Activated CD4-positive, alpha-beta T cell treated with anti-CD3 and anti-CD28 coated beads, Interleukin-2, amount 50 U/mL, for 4 hours (primary cell): ENCODE results near the gene FBXL13.

Source experiments
- DNase-seq, 2 experiments: peaks; one replicate each; pipeline ENCODE4 v3.0.0-alpha.2; 2020

FBXL13 gene

GRCh38 chr7:102890971-102891692 is 183.5 kb downstream of the FBXL13 start:
- DNase-seq: no peak

DNA sequence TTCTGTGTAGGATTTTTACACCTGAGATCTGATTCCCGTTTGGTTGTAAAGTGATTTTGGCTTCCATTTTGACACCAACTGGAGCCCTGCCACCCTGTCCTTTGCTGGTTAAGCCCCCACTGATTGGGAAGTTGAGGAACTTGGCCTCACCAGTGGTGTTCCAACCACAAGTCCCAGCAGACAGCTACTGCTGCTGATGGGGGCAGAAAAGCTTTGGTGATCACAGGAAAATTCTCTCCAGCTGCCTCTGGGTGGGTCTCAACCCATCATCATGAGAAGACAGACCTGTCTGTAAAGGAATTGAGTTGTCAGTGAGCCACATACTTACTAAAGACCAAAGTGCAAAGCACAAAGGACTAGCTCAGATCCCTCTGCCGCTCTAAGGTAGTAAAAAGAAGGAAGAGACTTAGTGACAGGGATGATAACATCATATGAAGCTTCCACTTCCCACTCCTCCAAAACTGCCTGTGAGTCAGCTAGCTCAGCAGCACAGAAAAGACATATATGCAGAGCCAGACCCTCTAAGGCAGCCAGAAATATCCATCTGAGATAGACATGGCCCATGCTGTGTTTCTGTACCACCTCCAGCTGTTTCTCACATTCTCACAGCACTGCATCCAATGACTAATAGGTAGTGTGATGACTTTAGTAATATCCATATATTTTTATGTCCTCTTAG is 184.2 kb downstream of the FBXL13 start:
- no peak for DNase-seq

- DNase-seq: no peak
These were observed 184.7 kb downstream of the FBXL13 start for GRCh38 chr7:102889851-102890250.

DNA sequence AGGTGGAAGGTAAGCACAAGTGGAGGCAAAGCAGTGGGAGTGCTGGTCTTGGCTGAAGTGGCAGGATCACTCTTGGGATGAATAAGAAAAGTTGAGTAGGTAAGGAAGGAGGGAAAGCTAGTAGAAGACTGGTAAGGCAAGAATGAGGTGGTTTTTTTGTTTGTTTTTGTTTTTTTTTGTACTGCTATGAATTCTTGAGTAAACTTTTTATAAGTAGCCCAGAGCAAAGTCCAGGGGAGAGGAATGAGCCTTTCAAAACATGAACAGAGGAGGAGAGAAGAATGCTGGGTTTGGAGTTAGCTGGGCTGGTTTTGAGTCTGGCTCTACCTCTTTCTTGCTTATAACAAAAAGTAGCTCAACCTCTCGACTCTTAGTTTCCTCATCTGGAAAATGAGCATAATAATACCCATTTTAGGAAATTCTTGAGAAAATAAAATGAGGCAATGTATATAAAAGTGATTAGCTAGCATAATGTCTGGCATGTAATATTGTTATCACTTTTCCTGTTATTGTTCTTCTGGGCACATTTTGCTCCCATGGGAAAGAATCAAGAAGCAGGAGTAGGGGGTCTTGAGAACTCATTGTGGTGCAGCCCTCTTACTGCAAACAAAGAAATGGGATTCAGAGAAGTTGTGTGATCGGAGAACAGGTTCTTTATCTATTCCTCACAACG is 185.9 kb downstream of the FBXL13 start:
- DNase-seq: no peak

- DNase-seq: no peak
These were observed 191.3 kb downstream of the FBXL13 start for GRCh38 chr7:102883098-102883860.

DNA sequence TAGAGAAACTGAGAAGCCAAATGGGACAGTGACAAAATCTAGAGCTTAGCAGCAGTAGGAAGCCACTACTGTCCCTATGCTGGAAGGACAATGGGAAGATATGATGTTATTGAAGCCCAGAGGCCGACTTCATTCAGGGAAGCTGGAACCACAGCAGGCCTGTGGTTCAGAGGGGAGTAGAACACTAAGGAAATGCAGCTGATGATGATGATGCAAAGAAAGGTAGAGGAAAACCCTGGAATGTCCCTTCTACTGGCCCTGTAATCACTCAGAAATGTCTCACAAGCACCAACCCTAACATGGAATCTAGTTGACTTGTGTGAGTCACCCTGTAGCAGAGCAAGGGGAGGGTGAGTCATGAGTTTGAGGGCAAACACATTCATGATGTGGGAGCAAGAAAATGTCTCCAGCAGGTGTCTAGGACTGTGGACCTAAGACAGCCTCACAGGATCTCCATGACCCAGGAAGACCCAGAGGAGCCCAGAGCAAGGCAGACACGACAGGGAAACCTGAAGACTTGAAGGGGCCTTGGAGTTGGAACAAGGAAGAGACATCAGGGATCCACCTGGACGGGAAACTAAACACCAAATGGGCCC is 198.8 kb downstream of the FBXL13 start:
- DNase-seq: no peak

GRCh38 chr7:102874966-102875365 is 199.6 kb downstream of the FBXL13 start:
- DNase-seq: no peak

DNA sequence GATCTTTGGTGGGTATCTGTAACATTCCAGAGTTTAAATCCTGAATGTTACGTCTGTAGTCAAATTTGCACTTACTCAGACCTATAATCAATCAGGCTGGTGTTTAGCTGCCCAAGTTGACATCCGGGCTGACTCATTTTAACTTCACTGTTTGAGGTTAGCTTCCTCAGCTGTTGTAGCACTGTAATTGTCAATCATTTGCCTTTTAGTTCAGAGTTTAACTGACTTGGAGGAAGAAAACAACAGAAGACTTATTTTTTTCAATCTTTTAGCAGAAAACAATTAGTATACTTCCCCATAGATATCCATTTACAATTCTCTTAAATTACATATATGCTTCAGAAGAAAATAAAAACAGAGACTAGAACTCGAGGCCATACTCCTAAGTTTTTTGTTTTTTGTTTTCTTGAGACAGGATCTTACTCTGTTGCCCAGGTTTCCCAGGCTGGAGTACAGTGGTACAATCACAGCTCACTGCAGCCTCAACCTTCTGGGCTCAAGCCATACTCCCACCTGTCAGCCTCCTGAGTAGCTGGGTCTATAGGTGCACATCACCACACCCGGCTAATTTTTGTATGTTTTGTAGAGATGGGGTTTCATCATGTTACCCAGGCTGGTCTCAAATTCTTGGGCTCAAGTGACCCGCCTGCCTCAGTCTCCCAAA is 200.3 kb downstream of the FBXL13 start:
- no peak for DNase-seq

DNA sequence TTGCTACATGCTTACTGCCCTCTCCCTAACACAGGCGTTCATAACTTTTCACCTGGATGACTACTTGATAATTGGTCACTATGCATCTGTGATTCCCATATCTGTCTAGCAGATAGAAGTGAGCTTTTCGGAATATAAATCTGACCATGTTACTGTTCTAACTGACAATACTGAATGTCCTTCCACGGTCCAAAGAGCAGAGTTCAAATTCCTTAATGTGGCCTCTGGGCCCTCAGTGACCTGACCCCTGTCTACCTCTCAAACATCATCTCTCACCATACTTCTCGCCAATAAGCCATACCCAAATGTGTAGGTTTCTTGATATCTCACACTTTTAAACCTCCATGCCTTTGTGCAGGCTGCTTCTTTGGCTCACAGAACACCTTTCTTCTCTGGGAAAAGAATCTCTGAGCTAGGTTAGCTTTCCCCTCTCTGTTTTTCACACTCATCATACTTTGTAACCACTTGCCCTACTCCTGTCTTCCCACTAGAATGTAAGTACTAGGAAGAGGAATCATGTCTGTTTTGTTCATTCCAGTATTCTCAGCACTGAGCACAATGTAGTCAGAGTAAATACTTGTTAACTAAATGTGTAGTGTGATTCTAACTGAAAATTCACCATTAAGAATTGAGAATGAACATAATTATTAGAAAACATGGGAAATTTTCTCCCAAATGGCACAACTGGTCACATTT is 201.0 kb downstream of the FBXL13 start:
- no peak for DNase-seq

DNA sequence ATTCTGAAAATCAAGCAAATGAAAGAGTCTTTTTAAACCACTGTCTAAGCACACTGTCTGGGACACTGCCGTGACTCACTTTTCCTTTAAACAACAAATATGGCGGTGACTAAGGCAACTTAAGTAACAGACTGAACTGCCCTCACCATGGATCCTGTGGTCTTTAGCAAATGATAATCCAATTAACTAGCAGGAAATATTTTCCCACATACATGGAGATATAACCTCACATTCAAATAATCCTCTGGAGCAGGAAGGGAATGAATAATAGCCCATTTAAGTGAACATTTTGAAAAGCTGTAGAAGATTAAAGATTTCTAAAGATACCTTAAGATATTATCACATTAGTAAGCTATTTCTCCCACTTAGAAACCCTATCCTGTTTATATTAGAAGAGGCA is 202.1 kb downstream of the FBXL13 start:
- no peak for DNase-seq

DNA sequence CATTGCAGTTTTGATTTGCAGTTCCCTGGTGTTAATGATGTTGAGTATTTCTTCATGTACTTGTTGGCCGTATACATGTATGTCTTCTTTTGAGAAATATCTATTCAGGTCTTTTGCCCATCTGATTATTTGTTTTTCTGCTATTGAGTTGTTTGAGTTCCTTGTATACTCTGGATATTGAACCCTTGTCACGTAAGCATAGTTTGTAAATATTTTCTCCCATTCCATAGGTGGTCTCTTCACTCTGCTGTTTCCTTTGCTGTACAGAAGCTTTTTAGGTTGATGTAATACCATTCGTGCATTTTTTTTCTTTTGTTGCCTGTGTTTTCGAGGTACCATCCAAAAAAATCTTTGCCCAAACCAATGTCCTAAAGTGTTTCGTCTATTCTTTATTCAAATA is 205.4 kb downstream of the FBXL13 start:
- DNase-seq: no peak

DNA sequence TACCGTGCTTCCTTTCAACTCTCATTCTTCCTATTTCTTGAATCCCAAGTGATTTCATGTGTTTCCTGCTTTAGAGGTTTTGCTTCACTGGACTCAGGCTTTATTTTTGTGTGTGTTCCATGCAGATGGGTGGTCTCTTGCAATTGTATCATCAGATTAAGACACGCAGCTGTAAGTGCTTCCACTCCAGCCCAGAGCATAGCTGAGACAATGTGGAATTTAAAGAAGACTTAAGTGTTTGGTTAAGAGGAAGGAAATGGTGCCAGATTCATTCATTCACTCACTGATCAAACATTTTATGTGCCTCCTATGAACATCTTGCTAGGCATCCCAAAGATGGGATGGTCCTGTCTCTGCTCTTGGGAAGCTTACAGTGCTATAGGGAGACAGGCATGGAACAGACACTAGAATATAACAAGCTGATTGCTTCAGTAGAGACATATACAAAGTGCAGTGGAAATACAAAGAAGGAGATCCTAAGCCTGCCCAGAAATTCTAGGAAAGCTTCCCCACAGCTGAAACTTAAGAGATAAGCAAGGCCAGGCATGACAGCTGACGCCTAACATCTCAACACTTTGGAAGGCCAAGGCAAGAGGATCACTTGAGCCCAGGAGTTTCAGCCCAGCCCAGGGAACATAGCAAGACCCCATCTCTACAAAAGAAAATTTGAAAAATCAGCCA is 207.9 kb downstream of the FBXL13 start:
- DNase-seq: no peak

DNA sequence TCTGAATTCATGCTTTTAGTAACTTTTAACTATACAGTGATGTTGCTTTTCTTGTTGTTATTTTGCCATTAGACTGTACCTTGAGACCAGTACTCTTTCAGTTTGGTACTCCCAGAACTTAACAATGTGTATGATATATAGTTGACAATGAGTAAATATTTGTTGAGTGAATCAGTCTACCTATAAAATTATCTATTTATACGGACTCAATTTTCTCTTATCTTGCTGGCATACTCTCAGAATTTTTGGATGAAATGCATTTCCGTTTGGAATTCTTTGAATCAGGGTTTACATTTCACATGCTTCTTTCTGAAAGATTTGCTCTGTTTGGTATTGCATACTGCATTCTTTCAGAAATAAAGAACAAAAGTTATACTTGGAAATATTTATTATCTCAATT is 209.6 kb downstream of the FBXL13 start:
- DNase-seq: no peak

GRCh38 chr7:102860351-102860811 is 214.2 kb downstream of the FBXL13 start:
- no peak for DNase-seq

GRCh38 chr7:102859799-102860125 is 214.8 kb downstream of the FBXL13 start:
- DNase-seq: no peak

- DNase-seq: no peak
These were observed 215.4 kb downstream of the FBXL13 start for GRCh38 chr7:102859084-102859798.

GRCh38 chr7:102856036-102856435 is 218.6 kb downstream of the FBXL13 start:
- no peak for DNase-seq

GRCh38 chr7:102849538-102849937 is 225.1 kb downstream of the FBXL13 start:
- DNase-seq: no peak

- DNase-seq: no peak
These were observed 225.5 kb downstream of the FBXL13 start for GRCh38 chr7:102849079-102849478.

DNA sequence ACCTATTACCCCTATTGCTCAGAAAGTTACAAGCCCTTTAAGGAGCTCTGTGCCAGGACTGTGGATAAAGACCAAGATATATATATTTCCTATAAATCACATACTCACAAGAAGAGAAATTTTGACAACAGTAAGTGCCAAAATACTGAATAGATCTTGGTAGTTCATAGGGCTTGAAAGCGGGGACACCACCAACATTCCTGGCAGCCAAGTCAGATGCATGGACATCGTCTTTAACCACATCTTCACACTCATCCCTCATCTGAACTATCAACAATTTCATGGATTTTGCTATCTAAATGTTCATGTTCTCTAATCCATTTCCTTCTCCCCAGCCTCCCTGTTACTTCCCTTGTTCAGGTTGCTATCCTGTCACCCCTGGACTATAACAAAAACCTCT is 229.2 kb downstream of the FBXL13 start:
- no peak for DNase-seq
